Measurements from ENCODE around the gene NETO2.
"Not testable (repeated sequence)": the region's sequence is repeated elsewhere in the genome, so short reads cannot be mapped to it uniquely, and the experiment has no call there.

The NETO2 gene

DNA sequence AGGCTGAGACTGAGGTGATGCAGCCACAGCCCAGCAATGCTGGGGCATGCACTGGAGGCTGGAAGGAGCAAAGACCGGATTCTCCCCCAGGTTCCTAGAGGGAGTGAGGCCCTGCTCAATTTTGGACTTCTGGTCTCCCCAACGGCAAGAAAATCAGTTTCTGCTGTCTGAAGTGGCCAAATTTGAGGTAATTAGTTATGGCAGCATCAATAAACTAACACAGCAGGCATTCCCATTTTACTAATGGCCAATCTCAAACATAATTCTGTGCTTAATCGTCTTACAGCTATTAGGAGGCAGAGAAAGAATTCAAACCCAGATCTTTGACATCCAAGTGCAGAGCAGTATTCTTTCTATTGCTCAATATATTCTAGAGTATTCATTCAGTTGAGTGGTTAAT lies 16.2 kb downstream of the NETO2 start:
- Histone ChIP-seq H3K27ac (no peak overlapping the region), H3K4me1 (ENCODE audit: control insufficient read depth in 1 of 2, insufficient read depth in 1 of 2, low read depth in 1 of 2, low read length in 1 of 2) (no peaks in the 10 kb centered on the region), H3K36me3 (no peaks in the 10 kb centered on the region), H3K27me3 (no peaks in the 10 kb centered on the region), H3K9me3 (no peaks in the 10 kb centered on the region), H3K4me3 (ENCODE audit: low read depth in 1 of 2, low read length in 1 of 2) (no peak overlapping the region)
- TF ChIP-seq, protein P1, sequence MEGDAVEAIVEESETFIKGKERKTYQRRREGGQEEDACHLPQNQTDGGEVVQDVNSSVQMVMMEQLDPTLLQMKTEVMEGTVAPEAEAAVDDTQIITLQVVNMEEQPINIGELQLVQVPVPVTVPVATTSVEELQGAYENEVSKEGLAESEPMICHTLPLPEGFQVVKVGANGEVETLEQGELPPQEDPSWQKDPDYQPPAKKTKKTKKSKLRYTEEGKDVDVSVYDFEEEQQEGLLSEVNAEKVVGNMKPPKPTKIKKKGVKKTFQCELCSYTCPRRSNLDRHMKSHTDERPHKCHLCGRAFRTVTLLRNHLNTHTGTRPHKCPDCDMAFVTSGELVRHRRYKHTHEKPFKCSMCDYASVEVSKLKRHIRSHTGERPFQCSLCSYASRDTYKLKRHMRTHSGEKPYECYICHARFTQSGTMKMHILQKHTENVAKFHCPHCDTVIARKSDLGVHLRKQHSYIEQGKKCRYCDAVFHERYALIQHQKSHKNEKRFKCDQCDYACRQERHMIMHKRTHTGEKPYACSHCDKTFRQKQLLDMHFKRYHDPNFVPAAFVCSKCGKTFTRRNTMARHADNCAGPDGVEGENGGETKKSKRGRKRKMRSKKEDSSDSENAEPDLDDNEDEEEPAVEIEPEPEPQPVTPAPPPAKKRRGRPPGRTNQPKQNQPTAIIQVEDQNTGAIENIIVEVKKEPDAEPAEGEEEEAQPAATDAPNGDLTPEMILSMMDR (IDR thresholded peaks at IDR 0.05): no peak

DNA sequence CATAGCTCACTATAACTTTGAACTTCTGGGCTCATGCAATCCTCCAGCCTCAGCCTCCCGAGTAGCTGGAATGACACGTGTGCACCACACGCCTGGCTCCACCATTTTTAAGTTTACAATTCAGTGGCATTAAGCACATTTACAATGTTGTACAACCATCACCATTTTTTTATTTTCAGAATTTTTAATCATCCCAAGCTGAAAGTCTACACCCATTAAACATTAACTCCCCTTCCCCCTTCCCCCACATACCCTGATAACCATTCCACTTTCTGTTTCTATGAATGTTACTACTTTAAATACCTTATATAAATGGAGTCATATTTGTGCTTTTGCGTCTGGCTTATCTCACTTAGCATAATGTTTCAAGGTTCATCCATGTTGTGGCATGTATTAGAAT lies 18.0 kb downstream of the NETO2 start:
- TF ChIP-seq, protein P1 (IDR thresholded peaks at IDR 0.05): no peak
- no peaks in the 10 kb centered on the region for H3K9me3 ChIP-seq

DNA sequence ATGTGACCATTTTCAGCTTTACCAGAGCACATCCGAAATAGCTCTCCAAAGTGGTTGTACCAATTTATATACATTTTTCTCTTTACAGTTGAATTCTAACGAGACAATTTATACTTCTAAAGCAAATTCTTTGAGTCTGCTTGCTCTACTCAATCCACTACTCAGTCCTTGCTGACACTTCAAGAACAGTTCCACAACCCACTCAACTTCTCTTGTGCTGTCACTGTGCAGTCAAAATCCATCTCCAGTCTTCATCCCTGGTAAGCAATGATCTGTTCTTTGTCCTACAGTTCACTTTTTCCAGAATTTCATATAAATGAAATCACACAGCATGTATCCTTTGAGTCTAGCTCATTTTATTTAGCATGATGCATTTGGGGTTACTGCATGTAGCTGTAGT lies 30.6 kb downstream of the NETO2 start:
- H3K4me3 ChIP-seq (ENCODE audit: low read depth in 1 of 2, low read length in 1 of 2): no peak overlapping the region
- TF ChIP-seq, protein P1 (IDR thresholded peaks at IDR 0.05): no peak
- H3K9me3 ChIP-seq: no peaks in the 10 kb centered on the region
- no peaks in the 10 kb centered on the region for H3K36me3 ChIP-seq
- no peak overlapping the region for H3K27ac ChIP-seq
- no peaks in the 10 kb centered on the region for H3K4me1 ChIP-seq (ENCODE audit: control insufficient read depth in 1 of 2, insufficient read depth in 1 of 2, low read depth in 1 of 2, low read length in 1 of 2)
- H3K27me3 ChIP-seq: no peaks in the 10 kb centered on the region

More for the DNA sequence above, 18.0 kb downstream of the NETO2 start:
- Histone ChIP-seq H3K4me3 (ENCODE audit: low read depth in 1 of 2, low read length in 1 of 2) (no peak overlapping the region), H3K36me3 (no peaks in the 10 kb centered on the region), H3K27me3 (no peaks in the 10 kb centered on the region), H3K27ac (no peak overlapping the region), H3K4me1 (ENCODE audit: control insufficient read depth in 1 of 2, insufficient read depth in 1 of 2, low read depth in 1 of 2, low read length in 1 of 2) (no peaks in the 10 kb centered on the region)

DNA sequence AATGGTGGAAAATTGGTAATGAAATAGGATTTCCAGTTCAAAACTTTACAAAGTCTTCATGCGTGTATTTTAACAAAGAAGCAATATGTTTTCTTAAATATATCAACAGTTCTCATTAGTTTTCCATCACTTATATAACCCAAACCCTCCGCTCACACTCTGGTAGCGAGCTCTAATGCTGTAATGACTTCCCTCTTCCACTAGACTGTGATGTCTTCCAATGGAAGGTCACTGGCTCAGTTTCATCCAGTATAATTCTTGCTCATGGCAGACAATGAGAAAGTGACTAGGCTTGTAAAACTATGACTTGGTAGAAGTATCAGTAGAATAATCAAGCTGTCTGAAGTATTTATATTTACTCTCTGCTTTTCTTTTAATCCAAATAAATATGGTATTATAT lies 32.8 kb downstream of the NETO2 start:
- H3K4me1 ChIP-seq (ENCODE audit: control insufficient read depth in 1 of 2, insufficient read depth in 1 of 2, low read depth in 1 of 2, low read length in 1 of 2): no peaks in the 10 kb centered on the region
- no peaks in the 10 kb centered on the region for H3K27me3 ChIP-seq
- H3K4me3 ChIP-seq (ENCODE audit: low read depth in 1 of 2, low read length in 1 of 2): no peak overlapping the region
- TF ChIP-seq, protein P1 (IDR thresholded peaks at IDR 0.05): no peak
- H3K36me3 ChIP-seq: no peaks in the 10 kb centered on the region
- no peak overlapping the region for H3K27ac ChIP-seq
- no peaks in the 10 kb centered on the region for H3K9me3 ChIP-seq

DNA sequence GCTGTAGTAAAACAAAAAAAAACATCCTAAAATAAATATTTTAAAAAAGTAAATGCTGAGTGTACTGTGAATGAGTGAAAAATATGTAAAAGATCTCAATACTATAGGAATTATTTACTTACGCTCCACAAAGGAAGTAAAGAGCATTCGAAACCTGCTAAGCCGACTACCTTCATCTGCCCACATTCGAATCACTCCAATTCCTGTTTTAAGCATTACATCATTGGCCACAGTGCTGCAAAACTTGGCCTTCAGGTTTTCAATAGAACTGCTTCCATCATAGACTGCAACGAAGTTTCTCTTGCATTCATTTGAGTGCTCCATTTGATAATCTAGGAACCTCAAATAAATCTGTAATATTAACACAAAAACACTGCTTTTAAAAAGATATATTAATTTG lies 34.4 kb downstream of the NETO2 start:
- no peak overlapping the region for H3K4me3 ChIP-seq (ENCODE audit: low read depth in 1 of 2, low read length in 1 of 2)
- no peak overlapping the region for H3K27ac ChIP-seq
- no peaks in the 10 kb centered on the region for H3K27me3 ChIP-seq
- H3K4me1 ChIP-seq (ENCODE audit: control insufficient read depth in 1 of 2, insufficient read depth in 1 of 2, low read depth in 1 of 2, low read length in 1 of 2): no peaks in the 10 kb centered on the region
- H3K9me3 ChIP-seq: no peaks in the 10 kb centered on the region
- H3K36me3 ChIP-seq: no peaks in the 10 kb centered on the region
- TF ChIP-seq, protein P1 (IDR thresholded peaks at IDR 0.05): no peak

DNA sequence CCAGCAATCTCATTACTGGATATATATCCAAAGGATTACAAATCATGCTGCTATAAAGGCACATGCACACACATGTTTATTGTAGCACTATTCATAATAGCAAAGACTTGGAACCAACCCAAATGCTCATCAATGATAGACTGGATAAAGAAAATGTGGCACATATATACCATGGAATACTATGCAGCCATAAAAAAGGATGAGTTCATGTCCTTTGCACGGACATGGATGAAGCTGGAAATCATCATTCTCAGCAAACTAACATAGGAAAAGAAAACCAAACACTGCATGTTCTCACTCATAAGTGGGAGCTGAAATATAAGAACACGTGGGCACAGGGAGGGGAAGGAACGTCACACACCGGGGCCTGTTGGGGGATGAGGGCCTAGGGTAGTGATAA lies 40.8 kb downstream of the NETO2 start:
- H3K36me3 ChIP-seq; H3K27ac ChIP-seq; H3K4me3 ChIP-seq (ENCODE audit: low read depth in 1 of 2, low read length in 1 of 2); H3K4me1 ChIP-seq (ENCODE audit: control insufficient read depth in 1 of 2, insufficient read depth in 1 of 2, low read depth in 1 of 2, low read length in 1 of 2); H3K27me3 ChIP-seq; H3K9me3 ChIP-seq: not testable (repeated sequence)

DNA sequence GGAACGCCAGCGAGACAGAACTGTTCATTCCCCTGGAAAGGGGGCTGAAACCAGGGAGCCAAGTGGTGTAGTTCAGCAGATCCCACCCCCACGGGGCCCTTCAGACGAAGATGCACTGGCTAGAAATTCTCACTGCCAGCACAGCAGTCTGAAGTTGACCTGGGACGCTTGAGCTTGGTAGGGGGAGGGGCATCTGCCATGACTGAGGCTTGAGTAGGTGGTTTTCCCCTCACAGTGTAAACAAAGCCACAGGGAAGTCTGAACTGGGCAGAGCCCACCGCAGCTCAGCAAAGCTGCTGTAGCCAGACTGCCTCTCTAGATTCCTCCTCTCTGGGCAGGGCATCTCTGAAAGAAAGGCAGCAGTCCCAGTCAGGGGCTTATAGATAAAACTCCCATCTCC lies 46.6 kb downstream of the NETO2 start:
- not testable (repeated sequence) for H3K4me1 ChIP-seq (ENCODE audit: control insufficient read depth in 1 of 2, insufficient read depth in 1 of 2, low read depth in 1 of 2, low read length in 1 of 2); H3K27me3 ChIP-seq; H3K9me3 ChIP-seq; H3K4me3 ChIP-seq (ENCODE audit: low read depth in 1 of 2, low read length in 1 of 2); H3K27ac ChIP-seq; H3K36me3 ChIP-seq
